Amniotic epithelial cell (primary cell): ENCODE data around the gene PDX1.

Experiments
- DNase-seq: peaks from one replicate; pipeline ENCODE4 v3.0.0-alpha.2; 2010; ENCODE audit warnings: low read depth

PDX1 gene

DNA sequence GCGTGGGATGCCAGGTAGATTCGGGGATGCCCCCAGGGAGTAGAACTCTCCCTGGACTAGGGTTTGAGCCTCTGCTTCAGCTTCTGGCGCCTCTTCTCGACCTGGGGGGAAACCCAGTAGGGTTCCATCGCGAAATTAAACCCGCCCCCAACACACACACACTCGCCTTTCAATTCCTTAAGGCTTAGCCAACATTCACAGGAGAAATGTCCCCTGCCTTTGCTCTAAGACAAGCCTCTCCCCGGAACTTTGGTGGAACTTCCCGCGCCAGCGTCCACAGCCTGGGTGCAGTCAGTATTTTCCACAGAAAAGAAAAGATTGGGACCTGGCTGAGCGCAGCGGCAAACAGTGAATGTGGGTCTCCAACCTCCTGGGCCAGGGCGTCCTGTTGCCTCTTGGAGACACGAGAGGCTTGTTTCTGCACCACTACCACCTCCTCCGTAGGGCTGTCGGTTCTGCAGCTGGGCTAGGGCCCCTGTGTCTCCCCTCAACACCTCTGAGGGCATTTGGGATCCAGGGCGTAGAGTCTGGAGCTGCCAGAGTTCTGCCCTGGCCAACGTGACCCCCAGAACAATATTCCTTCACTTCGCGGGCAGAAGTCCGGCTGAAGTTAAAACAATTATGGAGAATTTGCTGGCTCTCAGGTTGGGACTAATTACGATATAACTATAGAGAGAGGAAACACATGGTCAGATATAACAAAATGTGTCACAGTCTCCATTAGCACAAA lies 3.2 kb downstream of the PDX1 start:
- no peak for DNase-seq

DNA sequence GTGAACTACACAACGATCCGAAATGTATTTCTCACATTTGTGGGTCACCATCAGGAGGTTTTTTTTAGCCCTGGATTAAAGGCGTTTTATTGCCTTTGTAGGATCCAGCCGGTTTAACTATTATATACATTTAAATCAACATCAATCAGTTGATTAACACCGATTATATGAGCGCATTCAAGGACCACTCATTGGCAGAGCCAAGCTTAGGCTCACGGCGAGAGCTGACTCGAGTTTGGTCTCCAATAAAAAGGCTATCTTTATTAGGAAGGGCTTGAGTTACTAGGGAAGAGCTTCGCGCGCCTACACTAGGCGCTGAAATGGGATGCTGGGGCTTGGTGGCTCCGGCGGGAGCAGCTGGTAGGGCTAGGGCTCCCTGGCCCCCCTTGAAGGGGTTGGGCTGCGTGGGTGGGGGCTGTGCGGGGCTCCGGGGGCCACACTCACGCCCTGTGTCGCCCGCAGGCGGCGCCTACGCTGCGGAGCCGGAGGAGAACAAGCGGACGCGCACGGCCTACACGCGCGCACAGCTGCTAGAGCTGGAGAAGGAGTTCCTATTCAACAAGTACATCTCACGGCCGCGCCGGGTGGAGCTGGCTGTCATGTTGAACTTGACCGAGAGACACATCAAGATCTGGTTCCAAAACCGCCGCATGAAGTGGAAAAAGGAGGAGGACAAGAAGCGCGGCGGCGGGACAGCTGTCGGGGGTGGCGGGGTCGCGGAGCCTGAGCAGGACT lies 4.2 kb downstream of the PDX1 start:
- no peak for DNase-seq

GRCh38 chr13:27924529-27925141 lies 4.8 kb downstream of the PDX1 start:
- no peak for DNase-seq

GRCh38 chr13:27925220-27925991 lies 5.6 kb downstream of the PDX1 start:
- no peak for DNase-seq

DNA sequence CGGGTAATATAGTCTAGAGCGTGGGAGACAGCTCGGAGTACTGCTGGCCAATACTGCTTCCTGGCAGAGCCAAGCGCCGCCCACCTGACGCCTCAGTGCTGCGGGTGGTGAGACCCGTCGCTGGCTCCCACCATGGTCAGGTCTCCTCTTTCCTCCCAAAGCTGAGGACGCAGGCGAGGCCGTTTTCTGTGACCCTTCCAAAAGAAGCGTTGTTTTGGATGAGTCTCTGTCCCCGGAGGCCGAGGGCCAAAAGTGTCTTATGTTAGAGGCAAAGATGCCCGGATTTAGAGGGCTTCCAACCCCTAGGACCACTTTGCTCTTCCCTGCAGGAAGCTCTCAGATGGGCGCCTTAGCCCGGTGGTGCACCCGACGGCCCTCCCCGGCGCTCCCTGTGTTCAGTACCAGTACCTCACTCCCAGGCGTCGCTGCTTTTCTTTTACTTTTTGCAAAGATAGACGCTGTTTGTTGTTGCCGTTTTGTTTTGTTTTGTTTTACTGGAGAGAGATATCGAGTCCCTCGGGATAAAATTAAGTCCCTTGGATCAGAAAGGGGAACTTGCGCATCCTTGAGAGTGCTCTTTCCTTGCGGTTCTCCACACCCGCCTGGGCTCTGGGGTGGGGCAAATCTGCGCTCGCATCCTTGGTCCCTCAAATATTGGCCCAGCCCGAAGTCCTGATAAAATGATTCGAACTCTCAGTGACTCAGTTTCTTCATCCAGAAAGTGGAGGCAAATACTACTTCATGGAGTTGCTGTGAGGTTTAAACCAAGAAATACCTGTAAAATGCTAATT lies 7.0 kb downstream of the PDX1 start:
- DNase-seq: no peak

DNA sequence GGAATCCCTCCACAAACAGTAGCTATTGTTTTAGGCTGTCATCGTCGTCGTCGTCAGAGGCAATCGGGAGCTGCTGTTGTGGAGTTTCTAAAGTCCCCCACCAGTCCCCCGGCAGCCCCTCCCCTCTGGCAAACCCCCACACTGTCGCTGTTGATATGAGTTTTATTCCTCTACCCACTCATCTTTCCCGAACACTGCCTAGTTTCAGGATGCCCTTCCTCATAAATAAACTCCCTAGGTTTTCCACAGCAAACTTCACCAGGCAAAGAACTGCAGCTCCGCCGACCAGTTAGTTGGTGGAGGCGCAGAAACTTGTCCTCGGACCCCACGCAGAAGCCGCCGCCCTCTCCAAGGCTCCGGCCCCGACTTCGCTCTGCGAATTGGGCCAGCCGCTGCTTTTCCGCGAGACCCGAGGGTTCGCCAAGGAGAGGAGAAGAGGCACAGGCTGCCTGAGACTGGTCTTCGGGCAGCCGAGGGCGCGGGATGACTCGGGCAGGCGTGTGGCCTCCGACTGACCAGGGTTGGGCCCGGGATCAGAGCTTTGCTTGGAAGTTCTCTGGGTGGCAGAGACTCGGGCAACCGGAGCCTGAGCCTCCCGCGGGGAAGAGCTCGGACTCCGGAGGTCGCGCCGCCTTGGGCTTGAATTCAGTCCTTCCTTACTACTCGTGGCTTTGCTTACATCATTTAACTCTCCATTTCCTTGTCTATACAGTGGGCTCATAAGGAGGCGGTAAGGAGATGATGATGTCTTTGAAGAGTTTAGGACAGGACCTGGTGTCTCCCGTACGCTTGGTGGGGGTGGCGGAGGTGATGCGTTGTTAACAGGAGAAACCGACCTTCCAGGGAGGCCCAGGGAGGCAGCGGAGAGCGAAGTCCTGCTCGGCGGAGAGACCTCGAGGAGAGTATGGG lies 7.9 kb downstream of the PDX1 start:
- no peak for DNase-seq

DNA sequence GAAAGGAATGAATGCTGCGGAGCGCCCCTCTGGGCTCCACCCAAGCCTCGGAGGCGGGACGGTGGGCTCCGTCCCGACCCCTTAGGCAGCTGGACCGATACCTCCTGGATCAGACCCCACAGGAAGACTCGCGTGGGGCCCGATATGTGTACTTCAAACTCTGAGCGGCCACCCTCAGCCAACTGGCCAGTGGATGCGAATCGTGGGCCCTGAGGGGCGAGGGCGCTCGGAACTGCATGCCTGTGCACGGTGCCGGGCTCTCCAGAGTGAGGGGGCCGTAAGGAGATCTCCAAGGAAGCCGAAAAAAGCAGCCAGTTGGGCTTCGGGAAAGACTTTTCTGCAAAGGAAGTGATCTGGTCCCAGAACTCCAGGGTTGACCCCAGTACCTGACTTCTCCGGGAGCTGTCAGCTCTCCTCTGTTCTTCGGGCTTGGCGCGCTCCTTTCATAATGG lies 8.6 kb downstream of the PDX1 start:
- no peak for DNase-seq

GRCh38 chr13:27928805-27929753 lies 9.3 kb downstream of the PDX1 start:
- DNase-seq: no peak

DNA sequence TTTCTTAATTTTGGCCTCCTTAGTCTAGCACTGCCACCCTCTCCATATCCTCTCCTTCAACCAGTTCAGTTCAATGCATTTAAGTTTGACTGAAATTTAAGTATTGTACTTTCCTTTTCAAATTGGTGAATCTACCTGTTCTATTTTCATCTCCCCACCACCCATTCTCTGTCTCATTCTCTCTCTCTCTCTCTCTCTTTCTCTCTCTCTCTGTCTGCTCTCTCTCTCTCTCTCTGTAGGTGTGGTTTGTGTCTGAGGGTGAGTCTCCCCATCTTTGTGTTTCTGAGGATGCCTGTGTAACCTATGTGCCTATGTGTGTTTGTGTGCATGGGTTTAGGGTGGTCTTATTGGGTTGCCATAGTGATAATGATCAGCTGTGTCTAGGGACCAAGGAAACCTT lies 10.1 kb downstream of the PDX1 start:
- DNase-seq: no peak

- no peak for DNase-seq
Measured at GRCh38 chr13:27933118-27933517, 13.3 kb downstream of the PDX1 start.

DNA sequence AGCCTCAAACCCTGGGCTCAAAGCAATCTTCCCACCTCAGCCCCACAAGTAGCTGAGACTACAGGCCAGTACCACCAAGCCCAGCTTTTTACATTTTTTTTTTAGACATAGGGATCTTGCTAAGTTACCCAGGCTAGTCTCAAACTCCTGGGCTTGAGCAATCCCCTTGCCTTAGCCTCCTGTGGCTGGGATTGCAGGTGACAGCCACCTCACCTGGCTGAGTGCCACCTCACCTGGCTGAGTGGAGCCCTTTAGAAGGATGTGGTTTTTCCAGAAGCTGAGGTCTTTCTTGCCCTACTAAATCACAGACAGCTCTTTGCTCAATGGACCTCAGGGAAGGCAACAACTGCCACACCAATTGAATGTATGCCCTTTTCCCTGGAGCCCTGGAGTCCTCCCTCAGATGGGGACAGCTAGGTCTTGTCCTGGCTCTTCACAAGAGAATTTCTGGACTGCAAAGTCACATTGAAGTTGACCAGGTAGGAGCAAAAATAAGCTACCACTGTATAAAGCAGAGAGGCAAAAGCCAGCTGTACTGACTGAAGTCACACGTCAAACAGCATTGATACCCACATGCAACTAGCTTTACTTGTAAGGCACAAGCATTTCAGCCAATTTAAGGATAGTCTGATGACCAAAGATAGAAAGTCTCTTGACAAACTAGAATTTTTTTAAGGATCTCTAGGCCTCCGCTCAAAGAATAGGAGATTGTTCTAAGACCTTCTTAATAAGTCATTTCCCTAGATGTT lies 14.0 kb downstream of the PDX1 start:
- DNase-seq: no peak

DNA sequence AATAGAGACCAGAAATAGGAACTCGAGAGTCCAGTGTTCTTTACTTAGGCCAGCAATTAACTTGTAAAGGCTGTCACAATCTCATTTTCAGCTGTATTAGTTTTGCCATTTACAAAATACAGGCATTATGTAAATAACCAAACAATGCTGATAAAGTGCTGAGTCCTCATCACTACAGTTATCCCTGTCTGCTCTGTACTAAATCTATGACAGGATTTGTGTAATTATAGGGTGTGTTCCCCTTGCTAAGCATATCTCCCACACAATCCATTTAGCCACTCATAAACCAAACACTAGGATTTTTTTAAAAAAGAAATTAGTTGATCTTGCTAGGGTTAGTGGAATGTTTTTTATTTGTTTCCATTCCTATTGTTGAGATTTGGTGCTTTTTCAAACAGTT lies 23.2 kb downstream of the PDX1 start:
- no peak for DNase-seq

- no peak for DNase-seq
Measured at GRCh38 chr13:27952876-27953675, 33.3 kb downstream of the PDX1 start.

DNA sequence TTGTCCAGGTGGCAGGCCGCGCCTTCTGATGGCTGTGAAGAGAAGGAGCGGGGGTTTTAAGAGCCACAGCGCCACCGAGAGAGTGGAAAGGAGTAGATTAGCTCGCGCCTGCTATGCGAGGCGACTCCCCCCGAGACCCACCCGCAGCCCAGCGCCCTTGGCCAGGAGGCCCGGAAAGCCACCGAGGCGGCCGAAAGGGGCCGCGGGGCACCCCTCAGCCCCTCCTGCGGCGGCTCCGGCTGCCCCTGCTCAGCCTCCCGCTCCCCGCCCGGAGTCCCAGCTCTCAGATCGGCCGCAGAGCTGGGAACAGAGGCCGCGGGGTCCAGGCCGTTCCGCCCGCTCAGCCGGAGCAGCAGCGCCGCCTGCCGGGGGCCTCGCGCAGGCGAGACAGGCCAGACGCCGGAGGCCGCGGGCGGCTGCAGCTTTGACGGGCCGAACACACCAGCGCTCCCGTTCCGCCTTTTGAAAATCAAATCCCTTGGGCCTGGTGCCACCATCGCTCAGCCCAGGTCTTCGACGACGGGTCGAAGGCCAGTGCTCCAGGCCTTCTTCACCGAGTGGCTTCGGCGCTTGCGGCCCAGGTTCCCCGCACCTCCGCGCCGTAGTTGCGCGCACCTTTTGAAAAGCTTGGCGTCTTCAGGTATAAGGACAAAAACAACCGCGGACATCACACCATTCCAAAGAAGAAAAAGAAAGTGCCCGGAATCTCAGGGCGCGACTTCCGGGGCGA lies 34.0 kb downstream of the PDX1 start:
- DNase-seq: peak; percentile 54

DNA sequence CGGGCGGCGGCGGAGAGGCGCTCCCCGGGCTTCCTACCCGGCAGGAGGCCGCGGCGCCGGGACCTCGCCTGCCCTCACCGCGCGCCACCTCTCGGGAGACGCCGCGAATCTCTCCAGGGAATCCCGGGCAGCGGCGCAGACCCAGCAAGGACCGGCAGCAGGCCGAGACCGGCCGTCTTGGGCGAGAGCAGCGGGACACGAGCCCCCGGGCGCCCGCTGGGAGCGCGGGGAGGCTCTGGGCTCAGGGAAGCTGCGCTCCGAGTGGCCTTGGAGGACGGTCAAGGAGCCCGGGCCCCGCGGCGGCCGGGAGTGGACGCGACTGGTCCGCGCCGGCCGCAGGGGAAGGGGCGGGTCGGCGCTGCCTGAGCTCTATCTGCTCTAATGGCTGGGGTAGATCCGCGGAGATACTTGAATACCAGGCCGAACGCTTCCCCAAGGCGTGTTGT lies 34.6 kb downstream of the PDX1 start:
- DNase-seq: peak; percentile 31

GRCh38 chr13:27955014-27955591 lies 35.3 kb downstream of the PDX1 start:
- DNase-seq: no peak
